Panc1 (cell line): ENCODE measurements around the gene CIAO3. TPM values are rescaled to one million over a fixed set of nuclear protein-coding genes. Genes with fewer than 3 reads are reported as not detected.

ENCODE experiments used
- ATAC-seq: fragments of 200-7000 bp; cut with Tn5 transposase; 2 replicates; pipeline ENCODE4 v1.9.1; 2020; ENCODE audit warnings: mild to moderate bottlenecking, moderate library complexity
- BruUV-seq: library from RNA; stranded (reverse); fragments of 400-500 nt; replicated peaks from 2 replicates; lab custom pipeline; 2021; lab: Mats Ljungman, UMichigan
- CTCF ChIA-PET: fragments of 300-600 bp; sonication (Branson Sonifier 250); formaldehyde crosslinking; loops from one replicate; lab custom pipeline; 2022; ENCODE audit warnings: antibody characterized with exemption; lab: Charles Lee
- POLR2A ChIA-PET: fragments of 300-600 bp; sonication (Branson Sonifier 250); formaldehyde crosslinking; loops from one replicate; lab custom pipeline; 2022; ENCODE audit warnings: antibody characterized with exemption; lab: Charles Lee
- DNase-seq: peaks from one replicate; pipeline ENCODE4 v3.0.0-alpha.2; 2010; ENCODE audit warnings: low read depth, low spot score
- H3K27ac ChIP-seq: 2 replicates; pipeline ENCODE4 v1.5.1; 2011; ENCODE audit warnings: mild to moderate bottlenecking, low read length, inconsistent platforms
- H3K27me3 ChIP-seq: fragments of 200-500 bp; sonication (Bioruptor generic); 2 replicates; pipeline ENCODE4 v1.6.0; 2014; ENCODE audit warnings: low read length, inconsistent platforms; ENCODE audit not compliant: control insufficient read depth, insufficient read depth
- H3K36me3 ChIP-seq: fragments of 200-500 bp; sonication (Bioruptor generic); 2 replicates; pipeline ENCODE4 v1.5.1; 2014; ENCODE audit warnings: inconsistent platforms, mild to moderate bottlenecking, low read length, moderate library complexity; ENCODE audit not compliant: control insufficient read depth, insufficient read depth
- H3K4me1 ChIP-seq: 2 replicates; pipeline ENCODE4 v1.5.1; 2011; ENCODE audit warnings: inconsistent platforms, mild to moderate bottlenecking, low read length, moderate library complexity; ENCODE audit not compliant: control insufficient read depth, insufficient read depth
- H3K4me3 ChIP-seq, 2 experiments: 2 replicates each; pipeline ENCODE4 v1.5.1; 2011 to 2012; ENCODE audit warnings: low read depth in 2 of 2, low read length in 2 of 2, mild to moderate bottlenecking in 2 of 2, inconsistent platforms in 1 of 2, moderate library complexity in 1 of 2
- H3K9me3 ChIP-seq: fragments of 200-500 bp; sonication (Bioruptor generic); 2 replicates; pipeline ENCODE4 v1.5.1; 2014; ENCODE audit warnings: low read depth, mild to moderate bottlenecking, inconsistent platforms, low read length, moderate library complexity; ENCODE audit not compliant: control insufficient read depth, insufficient read depth
- CTCF ChIP-seq: fragments of 450-650 bp; IDR thresholded peaks from 2 replicates; pipeline ENCODE4 v1.5.1; 2017; ENCODE audit warnings: mild to moderate bottlenecking
- REST ChIP-seq, 2 experiments: IDR thresholded peaks; 2 replicates each; pipeline ENCODE4 v1.6.1; 2011 to 2012; ENCODE audit warnings: low read depth in 2 of 2, control low read depth in 1 of 2, low read length in 1 of 2, mild to moderate bottlenecking in 1 of 2, moderate library complexity in 1 of 2; ENCODE audit not compliant: insufficient read depth in 1 of 2
- SIN3A ChIP-seq: IDR thresholded peaks from 2 replicates; pipeline ENCODE4 v1.6.1; 2012; ENCODE audit warnings: low read depth, mild to moderate bottlenecking, low read length, moderate library complexity, borderline replicate concordance; ENCODE audit not compliant: insufficient read depth
- TCF7L2 ChIP-seq: IDR thresholded peaks from 2 replicates; pipeline ENCODE4 v1.6.1; 2011; ENCODE audit warnings: mild to moderate bottlenecking, low read depth, low read length, inconsistent platforms
- in situ Hi-C: cut with HindIII; loops from 2 replicates; pipeline ENCODE4 v1.10.0; 2016; ENCODE audit warnings: low sequenced_read_pairs, low pct_unique_long_range_greater_than_20kb
- intact Hi-C: fragments of 100-400 bp; cut with micrococcal nuclease; formaldehyde crosslinking; loops from one replicate; pipeline ENCODE4 v1.10.0; 2022; ENCODE audit not compliant: unreplicated experiment
- total RNA-seq: library from RNA; stranded (reverse); gene quantifications from one replicate; pipeline ENCODE4 v1.2.1, GENCODE V29; 2021; ENCODE audit not compliant: unreplicated experiment

The CIAO3 gene
- total RNA-seq, 1 experiment from 2014 or later, result 34.0 TPM

- Histone ChIP-seq H3K4me1 (peaks cover 4% of the 10 kb centered on the region), H3K27me3 (no peaks in the 10 kb centered on the region), H3K27ac (peak overlapping the region; percentile 79), H3K9me3 (no peaks in the 10 kb centered on the region), H3K36me3 (peaks cover 5% of the 10 kb centered on the region), H3K4me3 (peak overlapping the region; percentile 72 to 89)
- ChIA-PET POLR2A (no interaction called here), CTCF (no interaction called here)
- BruUV-seq, result TSS peak; percentile 72
- in situ Hi-C loops, result no loop called here
- intact Hi-C loops, result loop anchor here (5.0 kb wide), 1 partner anchor 45 kb away; the partner anchor contains the start of gene CIAO3
- no peak for ATAC-seq
- no peak for DNase-seq
- TF ChIP-seq SIN3A (no peak), TCF7L2 (no peak)
These were observed 46.6 kb upstream of the CIAO3 start for GRCh38 chr16:787321-787966.

GRCh38 chr16:785563-786535 is 45.1 kb upstream of the CIAO3 start:
- no peak; a peak in 1 of 4 replicates for TF ChIP-seq REST (IDR thresholded peaks at IDR 0.05; ENCODE audit: insufficient read depth in 1 of 2, low read depth in 2 of 2, low read length in 1 of 2)
- no peak for TF ChIP-seq SIN3A
- TF ChIP-seq CTCF, result peak; percentile 96
- no peaks in the 10 kb centered on the region for H3K9me3 ChIP-seq
- POLR2A ChIA-PET, result no interaction called here
- CTCF ChIA-PET, result interaction anchor here (0.5 to 1.4 kb wide), 7 partner anchors 40 to 76 kb away, joined by 3 to 7 read pairs (median 4); partner anchors contain the start of genes CIAO3 and METRN
- peaks cover 2% of the 10 kb centered on the region; the same call in 1 of the 2 replicates for H3K36me3 ChIP-seq
- in situ Hi-C loops, result no loop called here
- H3K27ac ChIP-seq, result no peak overlapping the region
- DNase-seq (no peak), ATAC-seq (peak; percentile 58)
- intact Hi-C loops, result loop anchor here (5.0 kb wide), 1 partner anchor 44 kb away; the partner anchor contains the start of gene CIAO3
- H3K4me1 ChIP-seq, result peaks cover 4% of the 10 kb centered on the region
- BruUV-seq, result no TSS peak
- H3K4me3 ChIP-seq, result no peak overlapping the region
- H3K27me3 ChIP-seq, result no peaks in the 10 kb centered on the region
